NCI-H446 treated with DMSO at 0.1 percent for 48 hours (cell line): ENCODE results near the gene TNS3.

Experiments
- DNase-seq: peaks from one replicate; lab custom pipeline; 2025; lab: John Stamatoyannopoulos, UW

The TNS3 gene

DNA sequence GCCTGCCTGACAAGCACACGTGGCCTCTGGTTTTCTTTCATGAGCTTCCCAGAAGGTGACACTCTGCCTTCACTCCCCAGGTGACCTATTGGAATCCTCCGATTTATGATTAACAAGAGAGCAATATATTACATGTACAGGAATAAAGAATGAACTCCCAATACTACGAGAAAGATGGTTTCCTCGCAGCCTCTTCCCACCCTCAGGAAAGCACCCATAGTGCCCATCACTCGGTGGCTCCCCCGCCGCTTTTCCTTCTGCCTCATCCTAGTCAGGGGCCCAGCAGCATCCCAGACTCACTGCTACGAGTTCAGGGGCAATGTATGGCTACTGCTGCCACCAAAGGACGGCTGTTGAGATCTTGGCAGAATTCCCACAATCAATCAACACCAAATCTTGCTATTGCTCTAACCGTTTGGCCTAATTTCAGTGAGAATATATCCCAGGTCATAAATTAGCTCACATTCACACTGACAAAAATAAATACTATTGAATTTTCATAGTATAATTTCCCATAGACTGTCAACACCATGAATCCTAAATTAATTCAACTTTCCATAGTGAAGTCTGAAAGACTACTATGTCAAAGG lies 196.3 kb downstream of the TNS3 start:
- no peak for DNase-seq

DNA sequence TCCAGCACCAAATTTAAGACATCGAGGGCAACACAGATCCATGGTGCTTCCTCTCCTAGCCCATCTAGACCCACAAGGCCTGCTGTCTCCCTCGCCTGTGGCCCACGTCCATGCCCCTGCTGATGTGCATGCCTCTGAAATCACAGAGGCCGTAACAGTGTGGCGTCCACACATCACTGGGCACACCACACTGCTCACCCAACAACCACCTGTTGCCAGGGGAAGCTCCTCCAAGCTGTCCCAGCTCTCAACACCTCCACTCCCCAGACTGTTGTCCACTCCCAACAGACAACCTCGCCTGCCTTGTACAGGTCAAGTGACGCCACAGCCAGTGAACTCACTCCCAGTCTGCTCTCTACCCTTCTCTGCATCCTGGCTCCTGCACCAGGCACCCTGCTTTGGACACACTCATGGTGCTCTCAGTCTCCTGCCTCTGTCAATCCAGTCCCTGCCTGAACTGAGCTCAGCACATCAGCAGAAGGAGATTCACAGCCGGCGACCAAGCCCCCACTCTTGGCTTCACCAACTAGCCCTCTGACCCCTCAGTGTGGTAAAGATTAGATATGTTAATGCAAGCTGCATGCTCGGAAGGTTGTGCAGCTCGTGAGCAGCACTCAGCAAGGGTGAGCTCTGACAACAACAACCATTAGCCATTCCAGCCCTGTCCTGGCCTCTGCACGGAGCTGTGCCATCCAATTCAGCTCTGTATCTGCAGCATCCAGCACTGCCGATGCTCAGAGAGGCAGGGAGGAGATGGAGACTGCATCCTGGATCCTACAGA lies 197.0 kb downstream of the TNS3 start:
- no peak for DNase-seq

DNA sequence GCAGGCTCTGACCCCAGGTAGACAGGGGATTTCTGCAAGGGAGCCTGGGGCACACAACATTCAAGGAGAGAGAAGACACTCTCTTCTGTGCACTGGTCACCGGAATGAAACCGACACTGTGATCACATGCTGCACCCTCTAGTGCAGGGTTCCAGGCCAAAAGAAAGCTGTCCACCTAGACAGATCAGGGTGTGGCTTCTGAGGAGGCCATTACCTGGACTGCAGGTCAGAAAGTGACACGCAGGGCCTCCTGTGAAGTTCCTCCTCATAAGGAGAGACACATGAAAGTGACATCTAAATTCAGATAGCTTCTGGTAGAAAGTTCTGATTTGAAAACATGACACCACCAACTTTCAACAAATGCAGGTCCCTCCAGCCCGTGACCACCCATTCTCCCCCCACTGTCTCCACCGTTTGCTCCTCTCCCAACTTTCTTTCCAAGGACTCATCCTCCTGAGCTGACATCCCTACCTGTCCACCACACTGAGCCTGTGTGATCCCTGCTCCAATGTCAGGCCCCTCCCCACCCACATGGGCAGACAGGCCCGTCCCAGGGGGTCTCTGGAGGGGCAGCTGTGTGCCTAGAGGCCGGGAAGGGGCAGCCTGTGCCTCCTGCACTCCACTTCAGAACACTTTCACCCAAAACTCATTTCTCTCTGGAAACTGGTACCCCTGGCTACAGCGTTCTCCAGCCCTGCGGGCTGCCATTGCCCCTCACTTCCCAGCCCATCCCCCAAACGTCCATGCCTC lies 198.0 kb downstream of the TNS3 start:
- DNase-seq = no peak

DNA sequence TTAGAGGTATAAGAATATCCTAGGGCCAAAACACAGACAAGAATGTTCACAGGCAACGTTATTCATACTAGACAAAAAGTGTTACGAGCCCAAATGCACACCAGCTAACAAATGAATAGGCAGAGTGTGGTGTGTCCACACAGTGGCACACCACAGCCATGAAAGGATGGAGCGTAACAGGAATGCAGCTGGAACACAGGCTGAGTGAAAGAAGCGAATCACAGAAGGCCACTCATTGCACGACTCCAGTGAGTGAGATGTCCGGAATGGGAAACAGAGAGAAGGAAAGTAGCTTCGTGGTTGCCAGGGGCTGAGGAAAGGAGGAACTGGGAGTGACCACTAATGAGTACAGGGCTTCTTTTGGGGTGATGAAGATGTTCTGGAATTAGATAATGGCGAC lies 198.8 kb downstream of the TNS3 start:
- no peak for DNase-seq

DNA sequence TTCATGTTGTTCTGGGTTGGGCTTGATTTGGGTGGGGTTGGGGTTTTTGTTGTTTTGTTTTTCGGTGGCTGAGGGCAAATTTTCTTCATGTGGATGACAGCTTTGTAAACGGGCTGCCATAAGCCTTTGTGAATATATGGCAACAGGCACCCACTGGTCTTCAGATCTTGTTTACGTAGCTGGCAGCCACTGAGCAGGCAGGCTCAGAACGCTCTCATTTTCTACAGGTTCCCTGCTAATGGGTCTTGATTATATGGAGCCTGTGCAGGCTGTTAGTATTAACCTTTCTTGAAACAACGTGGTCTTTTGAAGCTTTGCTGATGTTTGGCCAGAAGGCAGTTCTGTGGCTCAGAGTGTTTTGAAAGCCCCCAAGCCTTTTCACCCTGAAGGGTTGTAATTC lies 199.7 kb downstream of the TNS3 start:
- no peak for DNase-seq

DNA sequence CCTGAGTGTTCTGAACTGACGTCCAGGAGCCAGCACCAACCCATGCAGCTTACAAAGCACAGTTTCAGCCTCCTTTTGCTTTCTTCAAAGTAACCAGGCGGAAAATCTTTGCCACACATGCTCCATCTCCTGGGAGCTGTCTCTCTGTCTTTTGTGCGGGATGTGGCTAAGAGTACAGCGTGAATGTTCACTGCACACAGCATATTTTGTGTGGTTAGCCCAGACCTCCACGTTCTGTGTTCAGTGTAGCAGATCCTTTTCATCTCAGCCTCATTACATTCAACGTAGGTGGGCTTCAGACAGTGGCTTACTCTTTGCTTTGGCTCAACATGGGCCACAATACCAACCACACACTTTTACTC lies 200.8 kb downstream of the TNS3 start:
- no peak for DNase-seq

DNA sequence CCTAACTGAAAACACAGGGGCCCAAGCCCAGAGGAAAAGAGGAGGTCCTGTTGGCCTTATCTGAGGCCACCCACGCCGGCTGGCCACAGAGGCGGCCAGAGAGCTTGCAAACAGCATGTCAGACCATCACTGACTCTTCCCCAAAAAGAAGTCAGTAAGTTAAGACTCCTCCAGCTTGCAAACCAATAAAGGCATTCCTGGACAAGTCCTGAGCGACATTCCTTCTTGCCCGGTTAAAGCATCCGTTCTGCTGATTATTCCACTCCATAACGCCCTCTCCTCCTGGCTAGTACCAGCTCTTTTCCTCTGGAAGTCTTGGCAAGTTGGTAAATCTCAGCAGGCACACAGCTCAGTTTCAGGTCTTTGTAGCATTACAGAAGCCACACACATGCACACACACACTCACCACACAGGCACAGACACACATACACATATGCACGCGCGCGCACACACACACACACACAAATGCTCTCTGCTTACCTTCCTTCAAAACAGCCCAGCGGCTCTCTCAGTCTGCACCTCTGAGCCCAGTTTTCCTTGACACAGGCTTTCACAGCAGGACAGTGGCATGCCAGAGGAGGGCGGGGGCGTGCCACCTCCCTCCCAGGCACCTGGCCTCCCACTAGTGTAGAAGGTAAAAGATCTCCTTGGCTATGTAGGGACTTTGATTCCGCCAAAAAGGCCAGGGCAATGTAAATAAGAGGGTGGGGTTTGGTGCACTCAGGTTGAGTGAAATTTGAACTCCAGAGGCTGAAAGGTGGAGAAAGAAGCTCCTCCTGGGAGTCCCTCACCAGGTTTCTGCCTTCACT lies 201.4 kb downstream of the TNS3 start:
- no peak for DNase-seq

DNA sequence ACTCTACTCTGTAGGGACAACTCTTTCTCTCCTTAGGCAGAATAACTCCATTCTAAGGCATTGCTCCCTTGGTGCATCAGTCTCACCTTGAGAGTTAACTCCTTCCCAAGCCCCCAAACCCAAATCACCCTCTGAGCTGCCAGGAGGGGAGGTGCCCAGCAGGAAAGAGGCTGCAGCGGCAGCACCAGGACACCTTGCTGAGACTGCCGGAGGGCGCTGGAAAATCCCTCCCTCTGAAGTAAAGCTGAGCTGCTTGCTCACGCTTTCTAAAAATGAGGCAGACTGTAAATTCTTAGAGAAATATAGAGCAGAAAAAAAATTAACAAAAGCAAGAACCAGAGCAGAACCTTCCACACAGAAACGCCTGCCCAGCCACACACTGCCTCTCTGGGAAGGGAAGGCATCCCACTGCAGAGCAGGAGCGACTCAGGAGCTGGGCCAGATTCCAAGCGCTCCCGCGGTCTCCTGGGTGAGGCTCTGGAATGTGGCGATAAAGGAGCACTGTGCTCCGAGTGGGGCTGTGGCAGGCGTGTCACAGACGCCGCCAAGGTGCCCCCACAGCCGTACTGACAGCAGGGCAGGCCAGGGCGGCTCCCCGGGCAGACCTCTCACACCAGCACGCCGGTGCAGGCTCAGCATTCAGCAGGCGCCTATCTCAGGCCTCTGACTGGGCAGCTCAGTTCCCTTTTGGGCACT lies 202.1 kb downstream of the TNS3 start:
- DNase-seq = no peak

DNA sequence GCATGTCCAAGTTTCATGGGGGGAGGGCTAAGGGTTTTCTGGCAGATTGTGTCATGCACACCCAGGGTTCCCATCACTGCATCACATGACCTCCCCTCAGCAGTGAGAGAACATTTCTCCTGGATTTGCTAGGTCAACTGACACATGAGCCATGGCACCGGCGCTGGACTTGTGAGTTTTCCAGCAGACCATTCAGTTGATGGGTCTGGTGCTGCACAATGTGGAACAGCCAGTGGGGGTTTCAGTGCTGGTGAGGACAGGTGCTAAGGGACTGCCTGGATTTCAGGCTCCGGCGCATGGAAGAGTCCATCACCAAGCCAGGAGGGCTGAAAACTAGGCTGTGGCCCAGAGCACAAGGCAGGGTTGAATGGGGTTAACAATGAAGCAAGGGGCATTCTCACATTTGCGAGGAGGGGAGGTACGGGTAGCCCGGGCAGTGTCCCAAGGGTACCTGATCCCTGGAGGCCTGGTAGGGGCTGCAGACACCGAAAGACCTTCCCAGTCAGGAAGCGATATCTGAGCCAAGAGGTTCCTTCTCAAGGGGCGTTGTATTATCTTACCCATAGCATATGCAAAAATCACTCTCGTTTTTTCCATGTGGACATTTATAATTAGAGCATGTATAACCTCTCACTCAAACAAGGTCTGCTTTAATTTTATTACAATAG lies 203.0 kb downstream of the TNS3 start:
- DNase-seq = no peak

DNA sequence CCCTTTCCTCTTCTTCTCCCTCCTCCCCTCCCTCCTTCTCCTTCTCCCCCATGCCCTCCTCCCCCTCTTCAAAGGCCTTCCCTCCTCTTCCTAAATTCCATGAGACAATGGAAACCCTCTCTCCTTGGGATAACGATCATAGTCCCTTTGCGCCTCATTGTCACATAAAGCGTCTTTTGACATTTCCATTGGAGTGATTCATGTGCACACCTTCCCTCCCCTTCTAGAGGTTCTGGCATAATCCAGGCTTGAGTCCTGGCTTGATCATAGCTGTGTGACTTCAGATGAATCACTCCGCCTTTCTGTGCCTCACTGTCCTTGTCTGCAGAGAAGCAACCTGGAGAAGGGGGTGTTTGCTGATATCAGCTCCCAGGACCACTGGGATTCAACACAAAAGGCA lies 204.2 kb downstream of the TNS3 start:
- no peak for DNase-seq

DNA sequence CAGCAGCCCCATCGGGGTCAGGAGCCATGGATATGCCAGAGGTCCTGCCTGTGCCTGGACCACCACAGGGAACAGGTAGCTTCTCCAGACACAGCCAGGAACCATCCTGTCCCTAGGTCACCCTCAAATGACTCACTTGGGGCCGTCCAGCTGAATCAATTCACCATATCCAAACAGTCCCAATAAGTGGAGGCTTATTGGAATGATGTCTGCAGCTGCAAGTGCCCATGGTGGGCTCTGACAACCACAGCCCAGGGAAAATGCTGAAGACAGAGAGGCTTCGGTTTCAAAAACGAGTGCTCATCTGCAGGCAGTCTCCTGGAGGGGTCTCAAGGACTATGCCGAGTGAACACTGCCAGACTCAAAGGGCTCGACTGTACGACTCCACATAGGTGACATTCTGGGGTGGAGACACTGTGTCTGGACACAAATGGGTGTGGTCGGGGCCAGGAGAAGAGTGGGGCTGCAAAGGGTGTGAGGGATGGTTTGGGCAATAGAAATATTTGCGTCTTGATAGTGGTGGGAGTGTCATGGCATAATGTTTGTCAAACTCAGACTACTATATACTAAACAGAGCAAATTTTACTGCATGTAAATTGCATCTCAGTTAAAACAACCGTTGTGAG lies 204.8 kb downstream of the TNS3 start:
- DNase-seq = no peak

DNA sequence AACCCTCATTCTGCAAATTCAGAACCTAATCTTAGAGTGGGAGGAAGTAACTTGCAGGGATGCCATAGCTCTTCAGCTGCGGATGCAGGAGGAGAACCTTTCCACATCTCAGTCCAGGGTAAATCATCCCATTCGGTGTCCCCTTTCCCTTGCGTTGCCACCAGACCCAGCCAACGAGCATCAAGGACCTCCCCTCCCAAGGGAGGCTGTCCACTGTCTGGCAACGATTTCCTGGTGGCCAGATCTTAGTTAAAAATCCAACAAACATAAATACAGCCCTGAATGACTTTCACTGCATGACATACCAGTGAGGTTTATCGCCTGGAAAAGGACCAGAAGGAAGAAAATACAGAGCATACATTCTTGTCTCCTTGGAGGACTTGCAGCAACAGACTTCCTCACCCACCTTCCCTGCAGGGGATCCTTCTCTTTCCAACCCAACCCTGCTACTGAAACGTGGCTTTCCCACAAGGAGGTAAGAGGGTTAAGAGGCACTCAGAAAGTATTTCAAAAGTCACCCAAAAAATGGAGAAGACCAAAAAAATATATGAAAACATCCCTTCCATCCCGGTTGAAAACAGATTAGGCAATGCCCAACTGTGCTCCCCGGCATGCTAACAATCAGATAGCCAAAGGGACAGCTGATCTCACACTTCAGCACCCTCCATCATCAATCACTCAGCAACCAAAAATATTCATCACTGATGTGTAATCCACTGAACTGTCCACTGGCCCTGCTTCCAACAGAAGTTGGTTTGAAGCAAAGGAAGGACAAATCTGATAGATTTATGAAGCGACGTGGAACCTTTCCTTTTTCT lies 206.6 kb downstream of the TNS3 start:
- DNase-seq = no peak

DNA sequence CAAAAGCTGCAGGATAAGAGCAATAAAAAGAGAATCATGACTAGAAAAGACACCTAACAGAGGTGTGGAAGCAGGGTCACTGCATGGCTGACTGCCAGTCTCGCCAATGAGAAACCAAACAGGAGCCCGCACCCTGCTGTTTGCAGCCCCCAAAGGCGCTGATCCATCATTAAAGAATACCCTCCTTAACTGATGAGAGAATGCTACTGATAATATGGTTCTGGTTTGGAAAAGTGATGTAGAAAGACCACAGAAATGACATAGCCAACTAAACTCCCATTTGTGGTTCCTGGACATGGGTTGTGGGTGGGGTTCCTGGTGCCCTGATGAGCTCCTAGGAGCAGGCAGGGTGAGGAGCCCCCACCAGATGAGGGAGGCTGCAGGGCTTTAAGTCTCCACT lies 207.4 kb downstream of the TNS3 start:
- no peak for DNase-seq

DNA sequence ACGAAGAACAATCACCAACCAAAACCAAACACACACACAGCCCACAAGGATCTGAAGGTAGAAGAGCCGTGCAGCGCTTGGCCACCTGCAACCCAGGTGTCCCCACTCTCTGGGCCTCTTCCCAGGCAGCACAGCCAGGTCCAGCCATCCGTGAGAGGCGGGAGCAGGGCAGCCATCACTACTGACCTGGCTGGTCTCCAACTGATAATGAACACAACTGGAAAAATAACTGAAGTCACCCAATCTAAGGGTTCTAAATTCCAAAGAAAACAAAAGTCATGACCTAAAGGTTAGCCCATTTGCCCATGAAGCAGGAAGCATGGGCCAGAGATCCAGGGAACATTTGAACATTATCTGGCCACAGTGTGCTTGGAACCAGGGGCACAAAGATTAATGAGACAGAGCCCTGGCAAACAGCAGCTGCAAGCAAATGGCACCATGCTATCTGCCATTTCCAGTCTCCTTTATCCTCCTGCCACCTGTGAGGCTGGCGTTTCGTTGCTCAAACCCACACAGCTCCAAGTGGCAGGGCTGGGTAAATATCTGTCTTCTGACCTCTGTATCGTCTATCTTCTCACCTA lies 207.9 kb downstream of the TNS3 start:
- DNase-seq = no peak

DNA sequence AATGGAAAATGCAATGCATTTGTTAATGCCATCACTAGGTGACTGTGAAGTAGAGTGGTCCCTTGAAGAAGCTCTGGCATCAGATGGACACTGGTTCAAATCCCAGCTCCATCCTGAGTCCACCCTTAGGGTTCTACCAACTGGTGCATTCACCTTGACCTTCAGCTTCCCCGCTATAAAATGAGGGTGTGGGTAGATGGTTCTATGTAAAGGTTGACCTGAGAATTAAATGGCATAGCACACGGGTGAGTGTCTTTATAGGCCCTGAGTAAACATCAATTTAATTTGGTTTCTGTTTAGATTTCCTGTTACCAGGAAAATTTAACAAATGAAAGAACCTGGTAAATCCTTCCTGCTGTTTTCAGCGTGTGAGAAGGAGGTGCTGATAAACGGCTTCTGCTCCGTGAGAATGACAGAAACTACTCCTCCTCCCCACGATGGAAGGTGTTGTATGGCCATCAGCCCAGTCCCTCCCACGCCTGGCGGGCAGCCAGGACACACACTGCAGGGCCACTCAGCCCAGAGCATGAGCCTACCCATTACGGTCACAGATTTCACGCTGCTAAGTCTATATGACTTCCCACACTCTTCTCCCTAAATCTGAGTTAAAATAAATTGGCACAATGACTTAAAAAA lies 210.1 kb downstream of the TNS3 start:
- DNase-seq = no peak

DNA sequence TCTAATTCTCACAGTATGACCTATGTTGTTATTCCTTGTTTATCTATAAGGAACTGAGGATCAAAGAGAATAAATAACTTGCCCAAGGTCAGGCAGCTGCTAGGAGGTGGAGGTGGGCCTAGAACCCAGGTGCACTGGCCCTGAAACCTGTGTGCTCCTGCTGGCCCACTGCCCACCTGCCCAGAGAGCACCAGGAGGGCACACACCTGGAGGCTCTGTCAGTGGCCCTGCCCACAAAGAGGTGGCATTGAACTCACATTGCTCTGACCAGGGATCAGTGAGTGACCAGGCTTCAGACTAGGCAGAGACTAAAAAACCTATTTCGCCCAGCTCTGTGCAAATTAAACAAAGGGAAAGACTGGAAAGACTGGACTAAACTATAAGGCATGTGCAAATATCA lies 210.6 kb downstream of the TNS3 start:
- no peak for DNase-seq

DNA sequence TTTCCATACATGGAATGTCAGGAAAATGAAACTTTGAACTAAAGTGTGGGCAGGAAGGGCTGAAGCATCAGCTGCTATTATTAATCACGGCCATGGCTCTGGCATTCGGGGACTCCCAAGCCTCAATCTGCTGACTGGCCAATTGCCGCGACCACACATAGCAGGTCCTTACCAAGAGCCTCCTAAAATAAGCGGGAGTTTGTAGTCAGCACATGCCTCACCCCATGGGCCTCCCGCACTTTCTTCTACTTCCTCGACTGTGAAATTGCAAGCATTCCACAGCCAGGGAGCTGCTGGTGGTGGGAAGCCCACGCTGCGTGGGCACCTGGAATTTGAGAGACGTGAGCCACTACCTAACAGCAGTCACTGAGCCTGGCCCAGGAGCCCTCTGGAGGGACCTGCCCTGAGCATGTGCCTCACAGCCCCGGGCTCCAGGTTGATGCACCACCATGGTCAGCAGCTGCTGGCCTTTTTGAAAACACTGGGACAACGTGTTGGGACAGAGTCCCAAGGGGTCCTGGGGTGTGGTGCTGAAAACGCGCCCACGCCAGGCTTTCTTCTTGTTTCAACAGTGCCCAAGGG lies 211.4 kb downstream of the TNS3 start:
- no peak for DNase-seq

DNA sequence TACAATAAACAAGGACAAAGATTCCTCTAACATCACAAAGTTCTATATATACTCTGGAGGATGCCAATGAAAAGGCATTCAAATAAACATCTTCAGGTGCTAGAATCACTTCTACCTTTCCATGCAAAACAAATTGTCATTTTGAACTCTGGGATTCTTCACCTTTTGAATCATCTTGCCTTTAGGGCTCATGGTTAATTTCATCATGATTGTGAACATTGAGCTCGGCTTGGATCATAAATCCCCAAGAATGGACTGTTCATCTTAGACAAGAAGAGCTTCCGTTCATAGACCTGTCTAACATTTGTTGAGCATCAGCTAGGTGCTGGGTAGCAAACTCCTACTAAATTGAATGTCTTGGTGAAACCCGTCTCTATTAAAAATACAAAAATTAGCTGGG lies 212.2 kb downstream of the TNS3 start:
- DNase-seq = no peak
